Measurements from ENCODE around the gene GOLGA6L7. TPM values are rescaled to one million over a fixed set of nuclear protein-coding genes. Genes with fewer than 3 reads are reported as not detected.
"Not testable (repeated sequence)": the region's sequence is repeated elsewhere in the genome, so short reads cannot be mapped to it uniquely, and the experiment has no call there.

GOLGA6L7 gene
- total and polyA plus RNA-seq, 2 of the 8 experiments (the other 6 are each of a cell fraction or from before 2014, with no cell fraction given), result not detected

GRCh38 chr15:28831897-28832587 lies 16.4 kb downstream of the GOLGA6L7 start:
- 2% methylated on average over 34 of the region's 56 CpGs; no CpG with 5 or more reads in 1 of the 2 experiments for WGBS, 2 experiments (ENCODE audit: extremely low coverage in 1 of 2, insufficient coverage in 1 of 2, insufficient read length in 1 of 2, insufficient replicate concordance in 2 of 2, low coverage in 1 of 2, low lambda C conversion rate in 2 of 2, missing lambda C conversion rate in 1 of 2)
- POLR2A ChIA-PET (ENCODE audit: partially characterized antibody); FAIRE-seq: not testable (repeated sequence)

More at GRCh38 chr15:28831897-28832587, 16.4 kb downstream of the GOLGA6L7 start:
- H4K8ac ChIP-seq (ENCODE audit: extremely low read depth, insufficient read depth, low read length); H3K9me3 ChIP-seq (ENCODE audit: insufficient read depth in 2 of 2, low read depth in 1 of 2, low read length in 1 of 2); H3K18ac ChIP-seq (ENCODE audit: extremely low read depth, low read length); H4K91ac ChIP-seq (replicated peaks; ENCODE audit: insufficient read length, low read length); H2AK5ac ChIP-seq (ENCODE audit: low read depth, low read length); H4K20me1 ChIP-seq (replicated peaks in 1 of 2; ENCODE audit: control insufficient read depth in 1 of 2, insufficient read depth in 2 of 2, low read length in 2 of 2); H3K36me3 ChIP-seq (ENCODE audit: control insufficient read depth in 2 of 4, insufficient read depth in 4 of 4, low read length in 3 of 4); H3K56ac ChIP-seq (replicated peaks; ENCODE audit: insufficient read length, low read depth, low read length); H4K5ac ChIP-seq (ENCODE audit: insufficient read length, low read depth, low read length); H3K23me2 ChIP-seq (ENCODE audit: low read depth, low read length); H2AFZ ChIP-seq (ENCODE audit: low read length); H2BK5ac ChIP-seq (ENCODE audit: low read depth, low read length); H3K14ac ChIP-seq (ENCODE audit: insufficient read length); H2BK120ac ChIP-seq (replicated peaks; ENCODE audit: low read depth, low read length); H3K4me1 ChIP-seq (replicated peaks in 1 of 4; ENCODE audit: control insufficient read depth in 3 of 4, insufficient read depth in 4 of 4, low read length in 3 of 4); H3K79me1 ChIP-seq (ENCODE audit: low read depth, low read length); H3K27me3 ChIP-seq (replicated peaks in 1 of 4; ENCODE audit: control insufficient read depth in 3 of 4, extremely low read depth in 1 of 4, insufficient read depth in 3 of 4, low read length in 3 of 4); H3K23ac ChIP-seq (ENCODE audit: insufficient read length); H3K79me2 ChIP-seq (ENCODE audit: control insufficient read depth in 1 of 2, insufficient read depth in 2 of 2, low read length in 2 of 2); H3K9ac ChIP-seq (replicated peaks in 1 of 4; ENCODE audit: extremely low read depth in 1 of 4, low read depth in 3 of 4, low read length in 3 of 4); H3K27ac ChIP-seq (ENCODE audit: low read depth, low read length); H2BK12ac ChIP-seq (ENCODE audit: low read depth, low read length); CTCF ChIA-PET (ENCODE audit: partially characterized antibody); H2BK20ac ChIP-seq (ENCODE audit: low read length); H3K4ac ChIP-seq (replicated peaks; ENCODE audit: insufficient read length, low read depth, low read length); H2BK15ac ChIP-seq (ENCODE audit: low read length): not testable (repeated sequence)
- peak; percentile 49 to 88 for DNase-seq (ENCODE audit: low read depth in 1 of 2, low spot score in 2 of 2)
- H3K4me2 ChIP-seq (ENCODE audit: insufficient read depth in 1 of 2, low read depth in 2 of 2, low read length in 2 of 2), result peak overlapping the region; percentile 31 to 53; a peak in 2 of 4 replicates
- peak overlapping the region; percentile 23 to 52 (median 26); a peak in 6 of 8 replicates for H3K4me3 ChIP-seq (ENCODE audit: extremely low read depth in 1 of 4, insufficient read depth in 2 of 4, low read depth in 3 of 4, low read length in 4 of 4)
- peak; percentile 67; the same call in 1 of the 2 replicates for TF ChIP-seq SP1 (IDR thresholded peaks at IDR 0.05; ENCODE audit: low read depth, low read length)
- peak in 1 of 2 experiments; percentile 60; a peak in 1 of 4 replicates for TF ChIP-seq HDAC2 (IDR thresholded peaks at IDR 0.05; ENCODE audit: borderline replicate concordance in 1 of 2, low read depth in 2 of 2, low read length in 2 of 2)
- TF ChIP-seq KDM4A (IDR thresholded peaks at IDR 0.05; ENCODE audit: low read depth, low read length, severe bottlenecking), result peak; percentile 45
- peak; percentile 86 for TF ChIP-seq MAX (IDR thresholded peaks at IDR 0.05)
- TF ChIP-seq CHD2 (IDR thresholded peaks at IDR 0.05; ENCODE audit: low read length), result 0 out of 2 replicates have a peak, but pooled peaks have one; percentile 28
- TF ChIP-seq E2F6 (IDR thresholded peaks at IDR 0.05), result peak; percentile 97
